SK-N-SH treated with all-trans-retinoic acid at 6 μM for 48 hours (cell line): ENCODE results near the gene CT47C1.

Source experiments
- ATAC-seq: fragments of 200-7000 bp; cut with Tn5 transposase; 3 replicates; pipeline ENCODE4 v1.9.1; 2020; ENCODE audit warnings: mild to moderate bottlenecking, moderate library complexity
- ARNTL ChIP-seq: fragments of 450-650 bp; formaldehyde crosslinking; IDR thresholded peaks from 2 replicates; pipeline ENCODE4 v1.5.0; 2020; ENCODE audit warnings: low read depth, mild to moderate bottlenecking, moderate library complexity, borderline replicate concordance
- BACH2 ChIP-seq: fragments of 250-450 bp; sonication (Bioruptor Pico); IDR thresholded peaks from 2 replicates; pipeline ENCODE4 v1.9.0; 2021; ENCODE audit warnings: mild to moderate bottlenecking, borderline replicate concordance
- CREB5 ChIP-seq: fragments of 250-450 bp; sonication (Bioruptor Pico); IDR thresholded peaks from 2 replicates; pipeline ENCODE4 v1.5.1; 2020; ENCODE audit warnings: low read depth, mild to moderate bottlenecking, moderate library complexity
- CSDC2 ChIP-seq: fragments of 250-450 bp; sonication (Bioruptor Pico); IDR thresholded peaks from 2 replicates; pipeline ENCODE4 v1.5.0; 2020; ENCODE audit warnings: mild to moderate bottlenecking, moderate library complexity
- ESRRG ChIP-seq: fragments of 250-450 bp; sonication (Bioruptor Pico); IDR thresholded peaks from 2 replicates; pipeline ENCODE4 v1.6.1; 2021; ENCODE audit warnings: mild to moderate bottlenecking
- GLIS3 ChIP-seq: fragments of 250-450 bp; sonication (Bioruptor Pico); IDR thresholded peaks from 2 replicates; pipeline ENCODE4 v1.5.0; 2020; ENCODE audit warnings: mild to moderate bottlenecking, moderate library complexity
- ISL1 ChIP-seq: fragments of 250-450 bp; sonication (Bioruptor Pico); IDR thresholded peaks from 2 replicates; pipeline ENCODE4 v2.1.2; 2022; ENCODE audit warnings: mild to moderate bottlenecking, moderate library complexity
- OSR1 ChIP-seq: fragments of 250-450 bp; sonication (Bioruptor Pico); IDR thresholded peaks from 2 replicates; pipeline ENCODE4 v1.8.0; 2022; ENCODE audit warnings: moderate library complexity, mild to moderate bottlenecking, inconsistent platforms
- PATZ1 ChIP-seq: fragments of 250-450 bp; sonication (Bioruptor Pico); IDR thresholded peaks from 2 replicates; pipeline ENCODE4 v1.8.0; 2020; ENCODE audit warnings: mild to moderate bottlenecking, moderate library complexity, borderline replicate concordance
- PPARA ChIP-seq: fragments of 250-450 bp; sonication (Bioruptor Pico); IDR thresholded peaks from 2 replicates; pipeline ENCODE4 v1.5.0; 2020; ENCODE audit warnings: mild to moderate bottlenecking, borderline replicate concordance
- RARB ChIP-seq: fragments of 250-450 bp; sonication (Bioruptor Pico); IDR thresholded peaks from 2 replicates; pipeline ENCODE4 v1.8.0; 2021; ENCODE audit warnings: mild to moderate bottlenecking, moderate library complexity
- SNAI2 ChIP-seq: fragments of 250-450 bp; sonication (Bioruptor Pico); IDR thresholded peaks from 2 replicates; pipeline ENCODE4 v1.5.0; 2020; ENCODE audit warnings: mild to moderate bottlenecking, moderate library complexity
- TOX ChIP-seq: fragments of 250-450 bp; sonication (Bioruptor Pico); IDR thresholded peaks from 2 replicates; pipeline ENCODE4 v1.8.0; 2021; ENCODE audit warnings: mild to moderate bottlenecking, moderate library complexity, borderline replicate concordance
- TSHZ2 ChIP-seq: fragments of 250-450 bp; sonication (Bioruptor Pico); IDR thresholded peaks from 2 replicates; pipeline ENCODE4 v1.5.0; 2020; ENCODE audit warnings: mild to moderate bottlenecking, moderate library complexity
- ZC3H10 ChIP-seq: fragments of 250-450 bp; sonication (Bioruptor Pico); IDR thresholded peaks from 2 replicates; pipeline ENCODE4 v1.5.1; 2021; ENCODE audit warnings: mild to moderate bottlenecking, moderate library complexity
- ZFP30 ChIP-seq: fragments of 450-650 bp; formaldehyde crosslinking; IDR thresholded peaks from 2 replicates; pipeline ENCODE4 v1.5.0; 2022; ENCODE audit warnings: mild to moderate bottlenecking, moderate library complexity
- ZNF565 ChIP-seq: fragments of 450-650 bp; formaldehyde crosslinking; conservative IDR thresholded peaks from 2 replicates; pipeline ENCODE4 v1.5.0; 2020; ENCODE audit warnings: low read depth, mild to moderate bottlenecking, moderate library complexity
- ZNF70 ChIP-seq: fragments of 450-650 bp; formaldehyde crosslinking; IDR thresholded peaks from 2 replicates; pipeline ENCODE4 v1.5.0; 2020; ENCODE audit warnings: mild to moderate bottlenecking, moderate library complexity
- ZNF8 ChIP-seq: fragments of 450-650 bp; formaldehyde crosslinking; IDR thresholded peaks from 2 replicates; pipeline ENCODE4 v1.5.0; 2020; ENCODE audit warnings: mild to moderate bottlenecking, moderate library complexity
- TF ChIP-seq, protein P1 (sequence below): fragments of 250-450 bp; sonication (Bioruptor Pico); IDR thresholded peaks from 2 replicates; pipeline ENCODE4 v1.5.1; 2021; ENCODE audit warnings: mild to moderate bottlenecking, moderate library complexity

The CT47C1 gene

GRCh38 chrX:119067023-119067739 is 5.6 kb upstream of the CT47C1 start:
- peak; percentile 79 for ATAC-seq
- no peak for TF ChIP-seq RARB (CRISPR knock-in tag)
- no peak for TF ChIP-seq TOX (CRISPR knock-in tag)
- no peak for TF ChIP-seq OSR1 (CRISPR knock-in tag)
- TF ChIP-seq ZFP30 (CRISPR knock-in tag) = no peak
- TF ChIP-seq SNAI2 (CRISPR knock-in tag) = no peak
- TF ChIP-seq, protein P1, sequence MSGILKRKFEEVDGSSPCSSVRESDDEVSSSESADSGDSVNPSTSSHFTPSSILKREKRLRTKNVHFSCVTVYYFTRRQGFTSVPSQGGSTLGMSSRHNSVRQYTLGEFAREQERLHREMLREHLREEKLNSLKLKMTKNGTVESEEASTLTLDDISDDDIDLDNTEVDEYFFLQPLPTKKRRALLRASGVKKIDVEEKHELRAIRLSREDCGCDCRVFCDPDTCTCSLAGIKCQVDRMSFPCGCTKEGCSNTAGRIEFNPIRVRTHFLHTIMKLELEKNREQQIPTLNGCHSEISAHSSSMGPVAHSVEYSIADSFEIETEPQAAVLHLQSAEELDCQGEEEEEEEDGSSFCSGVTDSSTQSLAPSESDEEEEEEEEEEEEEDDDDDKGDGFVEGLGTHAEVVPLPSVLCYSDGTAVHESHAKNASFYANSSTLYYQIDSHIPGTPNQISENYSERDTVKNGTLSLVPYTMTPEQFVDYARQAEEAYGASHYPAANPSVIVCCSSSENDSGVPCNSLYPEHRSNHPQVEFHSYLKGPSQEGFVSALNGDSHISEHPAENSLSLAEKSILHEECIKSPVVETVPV (CRISPR knock-in tag) = no peak
- TF ChIP-seq ZNF565 (CRISPR knock-in tag) = no peak
- TF ChIP-seq BACH2 (CRISPR knock-in tag) = no peak
- no peak for TF ChIP-seq TSHZ2
- no peak for TF ChIP-seq ZNF70 (CRISPR knock-in tag)

GRCh38 chrX:119069128-119069527 is 3.7 kb upstream of the CT47C1 start:
- TF ChIP-seq ZNF70 (CRISPR knock-in tag) = no peak
- TF ChIP-seq GLIS3 (CRISPR knock-in tag) = no peak
- ATAC-seq = no peak

DNA sequence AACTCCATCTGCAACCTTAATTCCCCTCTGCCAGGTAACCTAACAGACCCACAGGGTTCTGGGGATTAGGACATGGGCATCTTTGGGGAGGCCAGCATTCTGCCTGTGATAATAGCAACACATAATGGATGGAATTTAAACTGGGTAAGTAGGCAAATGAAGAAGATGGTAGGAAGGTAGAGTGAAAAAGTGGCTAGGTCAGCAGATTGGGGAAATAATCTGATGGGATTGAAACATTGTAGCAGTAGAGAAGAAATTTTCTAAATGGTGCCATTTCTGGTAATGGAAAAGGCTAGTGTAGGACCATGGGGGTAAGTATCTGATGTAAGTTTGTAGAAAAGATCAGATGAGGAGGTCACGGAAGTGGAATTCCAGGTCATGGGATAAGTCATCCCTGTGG is 3.0 kb upstream of the CT47C1 start:
- no peak for ATAC-seq
- TF ChIP-seq ESRRG (CRISPR knock-in tag) = no peak
- TF ChIP-seq, protein P1 (CRISPR knock-in tag) = no peak
- TF ChIP-seq PATZ1 (CRISPR knock-in tag) = no peak
- no peak for TF ChIP-seq ZNF8 (CRISPR knock-in tag)
- TF ChIP-seq ISL1 (CRISPR knock-in tag) = no peak
- TF ChIP-seq BACH2 (CRISPR knock-in tag) = no peak
- no peak for TF ChIP-seq PPARA
- no peak for TF ChIP-seq RARB (CRISPR knock-in tag)
- no peak for TF ChIP-seq OSR1 (CRISPR knock-in tag)
- no peak for TF ChIP-seq GLIS3 (CRISPR knock-in tag)
- no peak for TF ChIP-seq CSDC2 (CRISPR knock-in tag)
- TF ChIP-seq ARNTL (CRISPR knock-in tag) = no peak
- no peak for TF ChIP-seq TOX (CRISPR knock-in tag)
- no peak for TF ChIP-seq ZNF565 (CRISPR knock-in tag)

- TF ChIP-seq CREB5 (CRISPR knock-in tag) (no peak), ZNF70 (CRISPR knock-in tag) (no peak), ARNTL (CRISPR knock-in tag) (no peak), PPARA (no peak), TOX (CRISPR knock-in tag) (no peak), ESRRG (CRISPR knock-in tag) (no peak), ZNF565 (CRISPR knock-in tag) (no peak), ZFP30 (CRISPR knock-in tag) (no peak), OSR1 (CRISPR knock-in tag) (no peak), CSDC2 (CRISPR knock-in tag) (no peak), ZC3H10 (no peak)
- TF ChIP-seq, protein P1 (CRISPR knock-in tag) = no peak
- ATAC-seq = no peak
Observed at GRCh38 chrX:119071381-119071780, 1.4 kb upstream of the CT47C1 start.
